Measurements from ENCODE around the gene MADD. TPM values are rescaled to one million over a fixed set of nuclear protein-coding genes. Genes with fewer than 3 reads are reported as not detected.

The MADD gene
- total RNA-seq, 2 experiments from 2014 or later, result 161 to 178 TPM

DNA sequence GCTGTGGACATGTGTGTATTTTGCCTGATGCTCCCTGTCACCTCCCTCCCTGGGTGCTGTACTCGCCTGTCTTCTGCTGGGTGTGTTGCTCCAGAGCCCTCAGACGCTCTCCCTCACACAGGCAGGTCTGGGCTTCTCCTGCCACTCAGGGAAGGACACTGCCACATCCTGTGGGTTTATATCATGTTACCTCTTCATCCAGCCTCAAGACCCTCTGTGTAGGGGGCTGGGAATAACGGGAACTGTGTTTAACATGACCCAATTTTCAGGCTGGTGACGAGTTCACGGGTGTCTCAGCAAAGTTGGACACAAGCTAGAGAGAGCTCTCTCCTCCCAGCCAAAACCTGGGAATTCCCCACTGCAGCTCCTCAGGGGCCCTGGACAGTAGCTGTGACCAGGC lies 58.0 kb downstream of the MADD start:
- H3K4me3 ChIP-seq (ENCODE audit: low read length), result no peak overlapping the region
- Mint-ChIP-seq H3K27me3 (no peaks in the 10 kb centered on the region), H3K4me3 (no peak overlapping the region), H3K27ac (no peak overlapping the region), H3K4me1 (ENCODE audit: low read depth) (no peaks in the 10 kb centered on the region), H3K36me3 (ENCODE audit: low read depth) (peaks cover 58% of the 10 kb centered on the region), H3K9me3 (no peaks in the 10 kb centered on the region)
- H3K27ac ChIP-seq (ENCODE audit: low read depth in 1 of 2, low read length in 2 of 2), result no peak overlapping the region
- H3K4me1 ChIP-seq (ENCODE audit: insufficient read depth, low read length), result no peaks in the 10 kb centered on the region
- no peak for DNase-seq
- H3K9me3 ChIP-seq (ENCODE audit: control insufficient read depth in 1 of 2, insufficient read depth in 1 of 2, low read length in 2 of 2), result no peaks in the 10 kb centered on the region
- POLR2A ChIA-PET, result no interaction called here
- no peaks in the 10 kb centered on the region for H3K27me3 ChIP-seq (ENCODE audit: control insufficient read depth in 1 of 2, insufficient read depth in 2 of 2, low read length in 2 of 2)
- TF ChIP-seq CTCF (IDR thresholded peaks at IDR 0.05), result no peak
- peaks cover 26% of the 10 kb centered on the region for H3K36me3 ChIP-seq (ENCODE audit: insufficient read depth, low read length)
- CTCF ChIA-PET, result no interaction called here
- no peak for ATAC-seq (ENCODE audit: poor library complexity)
- intact Hi-C loops (cut with DNase I, micrococcal nuclease), result no loop called here

DNA sequence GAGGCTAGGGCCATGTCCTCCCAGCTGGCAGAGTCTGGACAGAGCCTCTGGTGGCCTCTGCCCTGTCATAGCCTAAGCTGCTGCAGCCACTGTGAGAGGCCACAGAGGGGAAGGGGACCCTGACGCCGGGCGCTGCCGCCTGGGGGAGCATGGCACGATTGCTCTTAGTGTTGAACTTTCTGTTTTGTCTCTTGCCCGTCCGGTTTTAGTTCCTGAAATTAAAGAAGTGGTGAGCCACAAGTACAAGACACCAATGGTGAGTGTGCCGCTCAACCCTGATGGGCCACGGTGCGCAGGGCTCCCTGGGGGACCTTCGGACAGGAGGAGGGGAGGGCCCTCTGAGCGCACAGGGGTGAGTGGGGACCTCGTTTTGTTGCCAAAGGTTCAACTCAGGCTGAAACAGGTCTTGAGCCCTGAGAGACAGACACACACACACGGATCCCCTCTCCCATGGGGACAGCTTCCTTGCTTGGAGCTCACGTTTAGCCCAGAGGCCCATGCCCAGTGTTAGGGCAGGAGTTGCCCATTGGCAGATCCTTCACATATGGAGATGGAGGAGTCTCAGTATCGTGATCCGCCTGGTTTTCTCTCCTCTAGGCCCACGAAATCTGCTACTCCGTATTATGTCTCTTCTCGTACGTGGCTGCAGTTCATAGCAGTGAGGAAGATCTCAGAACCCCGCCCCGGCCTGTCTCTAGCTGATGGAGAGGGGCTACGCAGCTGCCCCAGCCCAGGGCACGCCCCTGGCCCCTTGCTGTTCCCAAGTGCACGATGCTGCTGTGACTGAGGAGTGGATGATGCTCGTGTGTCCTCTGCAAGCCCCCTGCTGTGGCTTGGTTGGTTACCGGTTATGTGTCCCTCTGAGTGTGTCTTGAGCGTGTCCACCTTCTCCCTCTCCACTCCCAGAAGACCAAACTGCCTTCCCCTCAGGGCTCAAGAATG lies 58.8 kb downstream of the MADD start:
- Histone ChIP-seq H3K27ac (ENCODE audit: low read depth in 1 of 2, low read length in 2 of 2) (no peak overlapping the region), H3K4me1 (ENCODE audit: insufficient read depth, low read length) (no peaks in the 10 kb centered on the region), H3K9me3 (ENCODE audit: control insufficient read depth in 1 of 2, insufficient read depth in 1 of 2, low read length in 2 of 2) (no peaks in the 10 kb centered on the region), H3K36me3 (ENCODE audit: insufficient read depth, low read length) (peaks cover 26% of the 10 kb centered on the region), H3K27me3 (ENCODE audit: control insufficient read depth in 1 of 2, insufficient read depth in 2 of 2, low read length in 2 of 2) (no peaks in the 10 kb centered on the region), H3K4me3 (ENCODE audit: low read length) (no peak overlapping the region)
- ATAC-seq (ENCODE audit: poor library complexity) (no peak), DNase-seq (peak in 1 of 14 experiments; percentile 14)
- intact Hi-C loops (cut with DNase I, micrococcal nuclease), result no loop called here
- no peak for TF ChIP-seq CTCF (IDR thresholded peaks at IDR 0.05)
- Mint-ChIP-seq H3K9me3 (no peaks in the 10 kb centered on the region), H3K36me3 (ENCODE audit: low read depth) (peaks cover 58% of the 10 kb centered on the region), H3K27me3 (no peaks in the 10 kb centered on the region), H3K4me3 (no peak overlapping the region), H3K27ac (no peak overlapping the region), H3K4me1 (ENCODE audit: low read depth) (no peaks in the 10 kb centered on the region)
- ChIA-PET POLR2A (no interaction called here), CTCF (no interaction called here)

GRCh38 chr11:47329431-47329986 lies 59.6 kb downstream of the MADD start:
- no peaks in the 10 kb centered on the region for H3K27me3 Mint-ChIP-seq
- H3K4me1 Mint-ChIP-seq (ENCODE audit: low read depth), result no peaks in the 10 kb centered on the region
- H3K9me3 Mint-ChIP-seq, result no peaks in the 10 kb centered on the region
- no peak overlapping the region for H3K4me3 ChIP-seq (ENCODE audit: low read length)
- H3K4me1 ChIP-seq (ENCODE audit: insufficient read depth, low read length), result no peaks in the 10 kb centered on the region
- no peaks in the 10 kb centered on the region for H3K9me3 ChIP-seq (ENCODE audit: control insufficient read depth in 1 of 2, insufficient read depth in 1 of 2, low read length in 2 of 2)
- DNase-seq (no peak), ATAC-seq (ENCODE audit: poor library complexity) (no peak)
- no peak overlapping the region for H3K27ac ChIP-seq (ENCODE audit: low read depth in 1 of 2, low read length in 2 of 2)
- ChIA-PET CTCF (interaction anchor here (1.1 kb wide), 1 partner anchor 82 kb away, joined by 3 read pairs; no protein-coding TSS in a partner anchor), POLR2A (interaction anchor here (1.1 kb wide), 1 partner anchor 64 kb away, joined by 3 read pairs; no protein-coding TSS in a partner anchor)
- peaks cover 26% of the 10 kb centered on the region for H3K36me3 ChIP-seq (ENCODE audit: insufficient read depth, low read length)
- H3K4me3 Mint-ChIP-seq, result no peak overlapping the region
- no peaks in the 10 kb centered on the region for H3K27me3 ChIP-seq (ENCODE audit: control insufficient read depth in 1 of 2, insufficient read depth in 2 of 2, low read length in 2 of 2)
- peaks cover 56% of the 10 kb centered on the region for H3K36me3 Mint-ChIP-seq (ENCODE audit: low read depth)
- TF ChIP-seq CTCF (IDR thresholded peaks at IDR 0.05), result no peak
- no peak overlapping the region for H3K27ac Mint-ChIP-seq
- intact Hi-C loops (cut with DNase I, micrococcal nuclease), result no loop called here
